GM19023 (cell line): ENCODE measurements around the gene LOXHD1.

Experiments
- ATAC-seq: cut with Tn5 transposase; IDR thresholded peaks from one replicate; pipeline ENCODE4 v1.9.1; 2021; ENCODE audit warnings: mild to moderate bottlenecking, moderate library complexity; ENCODE audit not compliant: unreplicated experiment

The LOXHD1 gene, protein sequence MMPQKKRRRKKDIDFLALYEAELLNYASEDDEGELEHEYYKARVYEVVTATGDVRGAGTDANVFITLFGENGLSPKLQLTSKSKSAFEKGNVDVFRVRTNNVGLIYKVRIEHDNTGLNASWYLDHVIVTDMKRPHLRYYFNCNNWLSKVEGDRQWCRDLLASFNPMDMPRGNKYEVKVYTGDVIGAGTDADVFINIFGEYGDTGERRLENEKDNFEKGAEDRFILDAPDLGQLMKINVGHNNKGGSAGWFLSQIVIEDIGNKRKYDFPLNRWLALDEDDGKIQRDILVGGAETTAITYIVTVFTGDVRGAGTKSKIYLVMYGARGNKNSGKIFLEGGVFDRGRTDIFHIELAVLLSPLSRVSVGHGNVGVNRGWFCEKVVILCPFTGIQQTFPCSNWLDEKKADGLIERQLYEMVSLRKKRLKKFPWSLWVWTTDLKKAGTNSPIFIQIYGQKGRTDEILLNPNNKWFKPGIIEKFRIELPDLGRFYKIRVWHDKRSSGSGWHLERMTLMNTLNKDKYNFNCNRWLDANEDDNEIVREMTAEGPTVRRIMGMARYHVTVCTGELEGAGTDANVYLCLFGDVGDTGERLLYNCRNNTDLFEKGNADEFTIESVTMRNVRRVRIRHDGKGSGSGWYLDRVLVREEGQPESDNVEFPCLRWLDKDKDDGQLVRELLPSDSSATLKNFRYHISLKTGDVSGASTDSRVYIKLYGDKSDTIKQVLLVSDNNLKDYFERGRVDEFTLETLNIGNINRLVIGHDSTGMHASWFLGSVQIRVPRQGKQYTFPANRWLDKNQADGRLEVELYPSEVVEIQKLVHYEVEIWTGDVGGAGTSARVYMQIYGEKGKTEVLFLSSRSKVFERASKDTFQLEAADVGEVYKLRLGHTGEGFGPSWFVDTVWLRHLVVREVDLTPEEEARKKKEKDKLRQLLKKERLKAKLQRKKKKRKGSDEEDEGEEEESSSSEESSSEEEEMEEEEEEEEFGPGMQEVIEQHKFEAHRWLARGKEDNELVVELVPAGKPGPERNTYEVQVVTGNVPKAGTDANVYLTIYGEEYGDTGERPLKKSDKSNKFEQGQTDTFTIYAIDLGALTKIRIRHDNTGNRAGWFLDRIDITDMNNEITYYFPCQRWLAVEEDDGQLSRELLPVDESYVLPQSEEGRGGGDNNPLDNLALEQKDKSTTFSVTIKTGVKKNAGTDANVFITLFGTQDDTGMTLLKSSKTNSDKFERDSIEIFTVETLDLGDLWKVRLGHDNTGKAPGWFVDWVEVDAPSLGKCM (N-terminal part only)

DNA sequence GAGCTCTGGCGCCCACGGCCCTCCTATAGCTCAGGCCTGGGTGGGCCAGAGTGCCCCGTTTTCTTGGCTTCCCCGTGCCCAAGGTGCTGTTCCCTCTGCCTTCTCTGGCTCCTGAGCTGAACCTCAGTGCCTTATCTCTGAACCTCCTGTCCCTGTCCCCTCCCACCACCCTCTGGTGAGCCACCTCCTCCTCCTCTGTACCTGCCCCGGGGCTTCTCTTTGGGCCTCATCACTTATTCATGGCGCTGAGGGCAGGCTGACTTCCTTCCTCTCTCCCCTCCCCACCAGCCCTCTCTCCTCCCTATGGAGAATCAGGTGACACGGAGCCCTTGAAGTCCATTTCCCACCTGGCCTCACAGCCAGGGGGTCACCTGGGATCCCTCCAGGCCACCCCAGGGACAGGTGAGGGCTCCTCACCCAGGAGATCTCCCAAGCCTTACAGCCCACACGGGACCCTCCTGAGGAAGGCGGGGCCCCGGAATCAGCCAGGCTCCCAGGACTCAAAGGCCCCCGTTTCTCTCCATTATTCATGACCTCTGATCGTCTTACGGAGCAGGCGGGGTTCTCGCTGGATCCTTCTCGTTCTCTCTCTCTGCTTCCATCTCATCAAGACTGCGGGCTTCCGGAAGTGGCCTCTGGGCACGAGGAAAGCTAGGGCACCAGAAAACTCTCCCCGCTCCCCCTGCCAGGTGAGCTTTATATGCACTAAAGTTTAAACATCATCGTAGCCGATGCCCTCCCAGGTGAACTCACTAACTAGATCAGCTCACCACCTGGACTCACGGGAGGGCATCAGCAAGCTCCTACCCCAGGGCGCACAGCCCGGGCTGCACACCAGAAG lies at the start of gene LOXHD1:
Gene LOXHD1 (minus strand): TSS at position 106 of the 841 bp plus-strand sequence. CDS start 187 bp downstream, outside the sequence.
- no peak for ATAC-seq

DNA sequence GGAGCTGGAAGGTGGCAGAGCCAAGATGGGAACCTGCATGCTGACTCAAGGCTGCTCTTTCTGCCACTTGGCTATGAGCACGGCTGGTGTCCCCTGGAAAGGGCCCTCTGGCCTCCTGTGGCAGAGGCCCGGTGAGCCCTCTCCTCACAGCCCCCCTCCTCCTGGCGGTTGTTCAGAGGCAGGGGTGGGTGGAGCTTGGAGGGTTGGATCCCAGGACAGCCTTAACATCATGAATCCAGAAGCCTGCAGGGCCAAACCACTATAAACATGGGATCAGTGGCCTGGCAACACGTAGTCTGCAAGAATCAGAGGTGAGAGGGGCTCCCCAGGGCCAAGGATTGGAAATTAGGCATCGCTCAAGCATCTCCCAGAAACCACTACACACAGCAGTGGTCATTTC lies 48.5 kb upstream of the LOXHD1 start:
- ATAC-seq = no peak

DNA sequence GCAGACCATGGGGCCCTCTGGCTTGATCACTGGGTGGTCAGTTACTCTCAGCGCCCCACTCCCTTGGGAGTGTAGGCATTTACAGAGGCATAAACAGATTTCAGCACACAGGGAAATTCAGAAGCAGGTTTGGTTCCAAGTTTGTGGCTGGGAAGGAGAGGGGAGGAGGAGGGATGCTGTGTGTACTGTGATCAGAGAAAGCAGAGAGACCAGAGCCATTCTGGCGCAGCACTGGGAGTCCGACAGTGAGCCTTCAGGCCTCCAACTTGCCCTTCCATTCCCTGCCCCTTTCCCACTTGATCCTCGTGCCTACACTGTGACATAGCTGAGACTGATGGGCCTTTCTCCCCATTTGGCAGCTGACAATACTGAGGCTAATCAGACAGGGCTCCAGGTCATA lies 47.8 kb upstream of the LOXHD1 start:
- no peak for ATAC-seq

DNA sequence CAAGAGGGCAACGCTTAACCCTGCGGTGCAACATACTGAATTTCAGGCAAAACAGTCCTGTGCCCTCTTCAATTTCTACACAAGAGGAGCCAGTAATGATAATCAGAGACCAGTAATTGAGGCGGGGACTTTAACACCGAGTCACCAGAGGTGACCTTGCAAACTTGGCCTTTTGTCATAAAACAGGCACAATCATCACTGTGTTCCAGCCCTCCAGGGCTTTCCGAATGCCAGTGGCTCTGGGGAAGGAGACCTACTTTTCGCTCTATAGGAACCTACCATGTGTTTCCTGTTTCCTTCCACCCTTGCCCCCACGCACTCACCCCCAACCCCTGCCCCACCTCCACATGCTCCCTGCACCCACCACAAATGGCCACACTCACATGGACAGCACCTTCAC lies 47.2 kb upstream of the LOXHD1 start:
- no peak for ATAC-seq

DNA sequence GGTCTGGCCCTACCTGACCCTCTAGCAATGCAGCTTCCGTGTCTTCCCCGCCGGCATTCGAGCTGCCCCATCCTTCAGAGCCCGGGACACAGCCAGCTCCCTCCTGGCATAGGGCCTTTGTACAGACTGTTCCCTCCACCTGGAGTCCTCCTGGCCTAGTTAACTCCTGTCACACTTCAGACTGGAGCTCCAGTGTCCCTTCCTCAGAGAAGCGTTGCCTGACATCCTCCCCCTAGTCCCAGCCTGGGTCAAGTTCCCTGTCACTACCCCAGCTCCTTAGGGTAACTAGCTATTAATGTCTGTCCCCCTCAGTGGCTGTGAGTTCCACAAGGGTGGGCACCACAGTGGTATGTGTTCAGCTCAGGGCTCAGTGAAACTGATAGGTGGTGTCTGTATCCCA lies 45.5 kb upstream of the LOXHD1 start:
- no peak for ATAC-seq

DNA sequence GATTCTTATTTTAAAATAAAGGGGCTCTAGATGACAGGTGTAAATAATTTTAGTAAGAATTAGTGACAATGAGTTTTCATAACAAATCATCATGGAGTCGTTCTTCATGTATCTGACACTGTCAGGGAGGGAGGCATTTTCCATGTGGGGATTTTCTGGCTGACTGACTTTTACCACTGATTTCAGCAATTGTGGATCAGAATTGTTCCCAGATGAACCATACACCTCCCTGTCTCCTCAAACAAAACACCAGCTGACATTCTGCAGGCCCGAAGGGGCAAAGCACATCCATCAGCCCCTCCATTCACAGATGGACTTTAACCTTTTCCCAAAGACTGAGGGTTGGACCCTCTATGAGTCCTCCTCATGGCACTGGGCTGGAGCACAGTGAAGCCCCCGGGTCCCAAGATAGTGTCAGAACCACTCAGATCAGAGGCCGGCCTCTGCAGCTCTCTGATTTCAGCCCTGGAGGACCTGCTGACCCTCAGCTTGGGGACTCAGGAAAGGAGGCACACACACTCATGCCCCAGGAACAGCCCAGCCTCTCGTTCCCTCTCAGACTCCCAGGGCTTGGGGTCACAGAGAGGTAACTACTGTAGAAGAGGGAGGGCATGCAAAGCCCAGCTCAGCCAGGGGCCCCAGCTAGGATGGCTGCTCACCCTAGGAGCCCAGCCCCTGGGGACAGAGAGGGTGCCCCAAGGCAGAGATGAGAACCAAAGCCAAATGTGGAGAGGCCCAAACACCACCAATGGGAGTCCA lies 43.2 kb upstream of the LOXHD1 start:
- ATAC-seq = no peak

DNA sequence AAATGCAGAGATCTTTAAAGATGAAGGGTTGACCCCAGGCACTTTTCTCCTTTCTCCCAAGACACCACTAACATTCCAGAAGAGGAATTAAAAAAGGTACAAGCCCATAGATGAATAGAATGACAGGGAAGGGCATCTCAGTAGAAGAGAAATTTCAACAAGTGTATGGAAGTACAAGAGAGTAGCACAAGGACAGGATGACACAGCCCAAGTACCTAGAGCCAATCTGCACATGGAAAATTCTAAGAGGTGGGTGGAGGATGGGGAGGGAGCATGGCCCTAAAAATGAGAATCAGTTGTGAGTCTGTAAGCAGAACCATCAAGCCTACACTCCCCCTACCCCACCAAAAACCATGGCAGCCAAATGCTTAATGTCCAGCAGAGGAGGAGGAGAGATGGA lies 39.7 kb upstream of the LOXHD1 start:
- ATAC-seq = no peak

DNA sequence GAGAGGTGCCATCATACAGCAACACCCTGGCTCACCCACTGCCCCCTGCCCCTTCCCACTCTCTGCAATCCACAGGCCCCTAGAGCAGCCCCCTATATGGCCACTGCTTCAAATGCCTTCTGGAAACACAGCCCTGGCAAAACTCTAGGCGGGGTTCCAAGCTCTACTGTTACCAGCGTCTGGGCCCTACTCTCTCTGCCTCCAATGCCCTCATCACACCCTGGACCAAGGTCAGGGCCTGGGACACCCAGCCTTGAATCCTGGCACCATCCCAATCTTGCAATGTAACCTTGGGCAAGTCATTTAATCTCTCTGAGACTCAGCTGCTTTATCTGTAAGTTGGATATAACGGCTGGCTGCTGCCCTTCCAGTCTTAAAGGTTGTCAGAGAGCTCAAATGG lies 39.2 kb upstream of the LOXHD1 start:
- no peak for ATAC-seq

DNA sequence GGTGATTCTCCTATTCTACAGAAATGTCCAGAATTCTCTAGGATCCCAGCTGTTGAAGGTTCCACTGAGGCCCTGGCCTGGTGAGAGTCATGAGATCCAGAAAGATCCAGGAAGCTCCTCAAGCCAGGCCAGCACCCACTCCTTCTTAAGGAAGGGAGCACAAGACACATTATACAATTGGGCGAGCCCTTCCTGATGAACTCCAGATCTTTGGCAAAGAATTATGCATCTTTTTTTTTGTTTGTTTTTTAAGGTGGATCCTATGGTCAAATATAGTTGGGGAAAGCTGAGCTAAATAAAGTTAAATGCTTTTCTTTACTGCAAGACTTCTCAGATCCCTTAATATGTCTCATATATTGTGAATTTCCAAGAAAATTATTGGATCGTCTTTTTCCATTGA lies 37.0 kb upstream of the LOXHD1 start:
- no peak for ATAC-seq

DNA sequence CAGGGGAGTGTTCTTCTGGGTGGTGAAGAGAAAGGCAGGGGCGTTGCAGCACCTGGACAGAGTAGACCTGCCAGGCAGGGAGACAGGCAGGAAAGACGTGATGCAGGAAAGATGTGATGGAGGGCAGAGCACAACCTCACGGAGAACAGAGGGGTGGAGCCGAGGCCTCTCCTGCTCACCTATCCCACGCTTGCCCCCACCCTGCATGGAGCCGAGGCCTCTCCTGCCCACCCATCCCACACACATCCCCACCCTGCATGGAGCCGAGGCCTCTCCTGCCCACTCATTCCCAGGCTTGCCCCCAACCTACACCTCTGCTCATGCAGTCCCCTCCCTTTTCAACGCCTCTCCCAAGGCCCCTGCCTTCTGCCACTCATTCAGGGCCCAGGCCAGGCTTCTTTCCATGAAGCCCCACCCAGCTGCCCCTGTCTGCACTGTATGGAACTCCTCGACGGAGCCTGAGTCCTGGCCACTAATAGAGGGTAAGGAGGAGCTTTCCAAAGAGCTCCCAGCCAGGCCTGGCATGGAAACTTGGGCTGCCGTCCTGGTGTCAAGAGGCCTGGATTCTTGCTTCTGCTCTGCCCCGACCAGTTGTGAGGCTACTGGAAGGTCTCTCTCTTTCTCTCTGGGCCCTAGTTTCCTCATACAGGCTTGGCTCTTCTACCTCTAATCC lies 32.0 kb upstream of the LOXHD1 start:
- ATAC-seq = no peak

DNA sequence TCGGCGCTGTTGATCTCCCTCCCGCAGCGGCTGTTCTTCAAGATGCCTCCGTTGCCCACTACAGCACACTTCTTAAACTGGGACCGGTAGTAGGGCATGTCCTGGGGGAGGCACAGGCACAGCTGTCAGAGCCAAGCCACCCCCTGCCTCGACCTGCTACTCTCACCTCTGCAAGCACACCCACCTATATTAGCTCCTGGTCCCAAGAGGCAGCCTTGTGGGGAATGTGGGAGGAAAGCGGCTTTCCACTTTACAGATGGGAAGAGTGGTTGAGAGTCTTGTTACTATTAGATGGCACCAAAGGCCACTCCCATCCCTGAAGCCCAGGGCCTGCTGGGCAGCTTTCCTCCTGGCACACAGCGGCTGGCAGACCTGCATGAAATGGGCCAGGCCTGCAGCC lies 29.2 kb upstream of the LOXHD1 start:
- no peak for ATAC-seq

DNA sequence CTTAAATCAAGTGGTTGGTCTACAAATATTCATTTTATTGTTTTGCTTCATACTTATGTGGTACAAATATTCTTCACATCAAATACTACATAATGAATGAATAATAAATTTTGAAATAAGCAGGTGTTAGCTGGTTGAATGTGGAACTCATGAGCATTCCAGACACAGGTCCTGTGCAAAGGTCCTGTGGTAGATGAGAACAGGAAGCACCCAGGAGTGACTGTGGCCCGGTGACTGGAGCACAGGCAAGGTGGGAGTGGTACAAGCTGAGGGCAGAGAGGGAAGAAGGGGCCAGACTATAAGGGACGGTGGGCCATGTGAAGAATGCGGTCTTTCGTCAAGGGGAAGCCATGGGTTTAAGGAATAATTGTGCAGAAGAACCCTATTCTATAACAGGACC lies 26.2 kb upstream of the LOXHD1 start:
- ATAC-seq = no peak

DNA sequence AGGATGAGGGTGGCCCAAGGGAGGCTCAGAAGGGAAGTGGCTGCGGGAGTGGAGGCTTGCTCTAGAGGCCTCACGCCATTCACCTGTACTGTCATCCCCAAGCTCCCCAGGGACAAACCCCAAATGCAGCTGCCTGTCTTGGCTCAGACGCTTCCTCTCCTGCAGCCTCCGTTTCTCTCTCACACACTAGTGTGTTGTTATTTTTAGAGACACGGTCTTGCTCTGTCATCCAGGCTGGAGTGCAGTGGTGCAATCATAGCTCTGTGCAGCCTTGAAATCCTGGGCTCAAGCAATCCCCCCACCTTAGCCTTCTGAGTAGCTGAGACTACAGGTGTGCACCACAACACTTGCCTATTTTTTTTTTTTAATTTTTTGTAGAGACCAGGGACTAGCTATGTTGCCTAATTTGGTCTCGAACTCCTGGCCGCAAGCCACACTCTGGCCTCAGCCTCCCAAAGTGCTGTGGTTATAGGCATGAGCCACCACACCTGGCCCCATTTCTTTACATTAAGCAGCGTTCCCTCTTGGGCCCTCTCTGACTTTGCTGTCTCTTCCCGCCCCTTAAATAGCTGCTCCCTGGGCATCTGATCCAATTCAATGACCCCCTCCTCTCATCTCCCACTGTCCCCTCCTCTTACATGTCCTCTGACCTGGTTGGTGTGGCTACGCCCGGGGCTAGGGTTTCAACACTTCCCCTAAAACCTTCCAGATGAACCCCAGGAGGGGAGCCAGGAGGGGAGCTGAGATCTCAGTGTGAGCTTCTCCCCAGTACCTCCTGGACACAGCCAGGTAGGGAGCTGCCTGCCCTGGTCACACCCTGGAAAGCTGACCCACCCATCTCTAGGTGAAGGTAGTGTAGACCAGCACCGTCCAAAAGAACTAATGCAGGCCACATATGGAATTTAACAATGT lies 24.0 kb upstream of the LOXHD1 start:
- no peak for ATAC-seq

DNA sequence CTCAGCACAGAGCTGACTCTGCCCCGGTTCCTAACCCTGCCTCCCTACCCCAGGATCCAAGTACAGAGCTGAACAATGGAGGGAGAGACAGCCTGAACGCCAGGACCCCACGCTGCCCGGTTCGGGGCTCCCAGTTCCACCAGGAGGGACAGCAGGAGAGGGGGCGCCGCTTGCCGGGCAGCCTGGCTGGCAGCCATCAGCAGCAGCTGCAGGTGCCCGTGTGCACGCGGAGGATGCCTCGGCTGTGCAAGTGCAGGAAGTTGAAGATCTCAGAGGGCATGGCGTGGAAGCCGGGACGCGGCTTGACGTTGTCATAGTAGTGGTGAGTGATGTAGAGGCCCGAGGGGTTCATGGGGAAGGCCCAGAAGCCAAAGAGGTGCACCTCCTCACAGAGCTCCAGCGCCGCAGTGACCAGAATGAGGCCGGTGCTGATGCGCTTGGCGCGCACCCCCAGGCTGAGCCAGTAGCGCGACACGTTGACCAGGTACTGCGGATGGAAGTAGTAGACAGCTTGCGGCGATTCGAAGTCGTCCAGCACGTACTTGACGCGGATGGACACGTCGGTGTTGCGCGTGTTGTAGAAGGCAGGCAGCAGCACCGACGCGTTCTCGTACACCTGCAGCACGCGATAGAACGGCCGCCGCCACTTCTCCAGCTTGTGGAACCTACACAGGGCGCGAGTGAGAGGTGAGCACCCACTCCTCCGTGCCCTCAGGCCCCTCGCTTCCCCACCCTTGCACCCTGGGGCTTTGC lies 23.0 kb upstream of the LOXHD1 start:
- ATAC-seq = no peak

DNA sequence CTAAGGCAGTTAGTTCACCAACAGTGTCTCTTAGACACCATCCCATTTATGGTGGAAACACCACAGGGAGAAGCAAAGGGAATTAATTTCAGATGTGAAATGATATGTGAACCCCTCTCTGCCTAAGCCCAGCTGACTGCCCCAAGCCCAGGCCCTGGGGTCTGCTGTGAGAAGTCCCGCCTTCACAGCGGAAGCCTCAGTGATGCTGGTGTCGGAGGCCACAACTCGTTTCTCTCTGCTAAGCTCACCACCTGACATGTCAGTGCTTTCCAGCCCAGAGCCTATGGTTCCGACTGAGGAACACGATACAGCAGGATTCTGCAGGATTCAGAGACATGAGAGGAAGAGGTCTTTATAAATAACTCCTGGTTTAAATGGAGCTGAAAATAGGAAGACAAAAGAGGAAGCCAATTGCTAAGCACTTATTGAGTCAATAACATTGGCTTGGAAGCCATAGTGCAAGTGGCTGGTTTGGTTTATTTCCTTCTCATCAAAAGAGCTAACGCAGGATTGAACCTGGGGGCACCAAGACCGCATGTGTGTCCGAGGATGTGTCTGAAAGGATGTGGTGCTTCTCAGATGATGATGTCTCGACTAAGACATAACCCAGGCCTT lies 21.9 kb upstream of the LOXHD1 start:
- no peak for ATAC-seq

DNA sequence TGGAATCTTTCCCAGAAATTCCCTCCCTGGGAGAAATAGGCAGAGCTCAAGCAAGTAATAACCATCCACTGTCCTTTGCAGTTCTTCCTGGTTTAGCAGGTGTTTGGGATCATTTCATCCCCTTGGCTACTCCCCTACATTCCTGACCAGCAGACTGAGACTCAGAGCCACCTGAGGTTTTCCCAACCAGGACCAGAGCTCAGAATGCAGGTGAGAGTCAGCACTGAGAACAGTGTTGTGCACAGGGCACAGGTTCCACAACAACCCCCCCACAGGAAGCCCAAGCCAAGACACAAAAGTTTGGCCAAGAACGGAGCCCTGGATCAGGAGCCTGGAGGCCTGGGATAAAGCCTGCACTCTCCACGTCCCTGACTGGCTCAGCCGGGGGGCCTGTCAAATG lies 21.0 kb upstream of the LOXHD1 start:
- ATAC-seq = no peak

DNA sequence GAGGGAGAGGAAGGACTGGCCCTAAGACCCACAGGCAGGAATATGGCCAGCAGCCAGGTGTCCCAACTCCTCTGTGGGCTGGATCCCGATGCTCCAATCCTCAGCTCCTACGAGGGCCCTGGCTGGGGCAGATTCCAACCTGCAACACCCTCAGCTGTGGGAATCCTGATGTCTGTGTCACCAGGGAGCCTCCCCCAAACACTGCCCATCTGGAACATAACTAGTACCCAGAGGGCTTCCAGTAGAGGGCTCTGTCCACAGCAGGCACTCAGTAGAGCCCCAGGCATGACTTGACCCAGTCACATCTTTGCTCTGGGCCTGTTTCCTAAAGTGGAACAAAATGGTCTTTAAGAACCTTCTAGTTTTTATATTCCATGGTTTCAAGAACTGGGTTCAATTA lies 20.6 kb upstream of the LOXHD1 start:
- no peak for ATAC-seq
